ENCODE results near the gene OTUD7B.
"Not testable (repeated sequence)": the region's sequence is repeated elsewhere in the genome, so short reads cannot be mapped to it uniquely, and the experiment has no call there.

OTUD7B gene

GRCh38 chr1:150010393-150011115 is at the start of gene OTUD7B:
TSS of gene OTUD7B (minus strand) at chr1:150010726. CDS start at chr1:149977510, 33,216 bp downstream.
- peak; percentile 87 for DNase-seq (ENCODE audit: low spot score)

DNA sequence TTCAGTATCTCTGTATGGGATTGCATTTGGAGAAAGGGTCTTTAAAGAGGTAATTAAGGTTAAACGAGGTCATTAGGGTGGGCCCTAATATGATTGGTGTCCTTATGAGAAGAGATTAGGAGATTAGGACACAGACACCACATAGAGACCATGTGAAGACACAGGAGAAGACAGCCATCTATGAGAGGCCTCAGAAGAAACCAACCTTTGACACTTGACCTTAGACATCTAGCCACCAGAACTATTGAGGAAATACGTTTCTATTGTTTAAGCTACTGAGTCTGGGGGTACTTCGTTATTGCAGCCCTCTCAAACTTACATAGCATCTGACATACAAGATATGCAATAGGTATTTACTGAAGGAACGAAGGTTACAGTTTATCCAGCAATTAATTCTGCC is 49.7 kb upstream of the OTUD7B start:
- DNase-seq (ENCODE audit: low spot score) = no peak

DNA sequence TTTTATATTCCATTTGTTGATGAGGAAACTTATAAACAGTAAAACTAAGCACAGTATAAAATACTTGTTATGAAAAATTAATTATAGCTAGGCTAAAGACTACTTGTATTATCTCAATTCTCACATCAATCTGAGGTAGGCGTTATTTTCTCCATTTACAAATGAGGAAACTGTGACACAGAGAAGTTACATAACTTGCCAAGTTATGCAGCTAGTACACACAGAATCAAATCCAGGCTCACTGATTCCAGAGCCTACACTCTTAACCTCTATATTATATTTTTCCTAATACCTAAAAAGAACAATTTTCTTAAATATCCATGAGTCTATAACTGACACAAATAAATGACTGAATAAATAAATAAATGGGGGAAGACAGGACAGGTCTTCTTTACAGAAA is 45.9 kb upstream of the OTUD7B start:
- no peak for DNase-seq (ENCODE audit: low spot score)

DNA sequence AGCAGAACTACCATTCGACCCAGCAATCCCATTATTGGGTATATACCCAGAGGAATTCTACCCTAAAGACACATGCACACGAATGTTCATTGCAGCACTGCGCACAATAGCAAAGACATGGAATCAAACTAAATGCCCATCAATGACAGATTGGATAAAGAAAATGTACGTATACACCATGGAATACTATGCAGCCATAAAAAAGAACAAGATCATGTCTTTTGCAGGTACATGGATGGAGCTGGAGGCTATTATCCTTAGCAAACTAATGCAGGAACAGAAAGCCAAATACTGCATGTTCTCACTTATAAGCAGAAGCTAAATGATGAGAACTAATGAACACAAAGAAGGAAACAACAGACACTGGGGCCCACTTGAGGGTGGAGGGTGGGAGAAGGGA is 45.0 kb upstream of the OTUD7B start:
- DNase-seq (ENCODE audit: low spot score) = not testable (repeated sequence)

DNA sequence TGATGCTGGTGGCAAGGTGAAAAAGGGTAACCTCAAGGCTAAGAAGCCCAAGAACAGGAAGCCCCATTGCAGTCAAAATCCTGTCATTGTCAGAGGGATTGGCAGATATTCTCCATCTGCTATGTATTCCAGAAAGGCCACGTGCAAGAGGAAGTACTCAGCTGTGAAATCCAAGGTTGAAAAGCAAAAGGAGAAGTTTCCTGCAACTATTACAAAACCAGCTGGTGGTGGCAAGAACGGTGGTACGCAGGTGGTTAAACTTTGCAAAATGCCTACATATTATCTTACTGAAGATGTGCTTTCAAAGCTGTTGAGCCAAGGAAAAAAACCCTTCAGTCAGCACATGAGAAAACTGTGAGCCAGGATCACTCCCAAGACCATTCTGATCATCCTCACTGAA is 43.4 kb upstream of the OTUD7B start:
- no peak for DNase-seq (ENCODE audit: low spot score)

DNA sequence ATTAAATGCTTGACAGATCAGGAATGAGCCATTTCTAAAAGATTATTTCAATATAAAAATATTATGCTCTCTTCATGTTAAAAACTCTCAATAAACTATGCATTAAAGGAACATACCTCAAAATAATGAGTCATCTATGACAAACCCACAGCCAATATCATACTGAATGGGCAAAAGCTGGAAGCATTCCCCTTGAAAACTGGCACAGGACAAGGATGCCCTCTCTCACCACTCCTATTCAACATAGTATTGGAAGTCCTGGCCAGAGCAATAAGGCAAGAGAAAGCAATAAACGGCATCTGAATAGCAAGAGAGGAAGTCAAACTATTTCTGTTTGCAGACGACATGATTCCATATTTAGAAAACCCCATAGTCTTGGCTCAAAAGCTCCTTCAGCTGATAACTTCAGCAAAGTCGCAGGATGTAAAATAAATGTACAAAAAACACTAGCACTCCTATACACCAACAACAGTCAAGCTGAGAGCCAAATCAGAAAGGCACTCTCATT is 41.4 kb upstream of the OTUD7B start:
- not testable (repeated sequence) for DNase-seq (ENCODE audit: low spot score)

- DNase-seq (ENCODE audit: low spot score) = no peak
Observed at GRCh38 chr1:150051089-150051373, 40.5 kb upstream of the OTUD7B start.

DNA sequence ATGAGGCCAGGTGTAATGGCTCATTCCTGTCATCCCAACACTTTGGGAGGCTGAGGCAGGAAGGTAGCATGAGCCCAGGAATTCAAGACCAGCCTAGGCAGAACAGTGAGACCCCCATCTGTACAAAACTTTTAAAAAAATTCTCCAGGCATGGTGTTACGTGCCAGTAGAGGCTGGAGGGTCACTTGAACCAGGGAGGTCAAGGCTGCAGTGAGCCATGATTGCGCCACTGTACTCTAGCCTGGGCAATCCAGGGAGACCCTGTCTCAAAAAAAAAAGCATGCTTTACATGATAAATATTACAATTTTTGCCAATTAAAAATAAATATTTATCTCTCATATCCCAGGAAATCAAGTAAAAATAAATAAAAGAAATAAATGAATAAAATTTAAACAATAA is 39.4 kb upstream of the OTUD7B start:
- DNase-seq (ENCODE audit: low spot score) = no peak

- no peak for DNase-seq (ENCODE audit: low spot score)
Observed at GRCh38 chr1:150034336-150034735, 23.8 kb upstream of the OTUD7B start.

- no peak for DNase-seq (ENCODE audit: low spot score)
Observed at GRCh38 chr1:150028322-150028721, 17.8 kb upstream of the OTUD7B start.

- no peak for DNase-seq (ENCODE audit: low spot score)
Observed at GRCh38 chr1:150024156-150024555, 13.6 kb upstream of the OTUD7B start.

GRCh38 chr1:150022357-150022756 is 11.8 kb upstream of the OTUD7B start:
- DNase-seq (ENCODE audit: low spot score) = peak; percentile 71

- DNase-seq (ENCODE audit: low spot score) = peak; percentile 76
Observed at GRCh38 chr1:150021191-150021694, 10.7 kb upstream of the OTUD7B start.

GRCh38 chr1:150020711-150021110 is 10.2 kb upstream of the OTUD7B start:
- DNase-seq (ENCODE audit: low spot score) = no peak

GRCh38 chr1:150018165-150018564 is 7.6 kb upstream of the OTUD7B start:
- no peak for DNase-seq (ENCODE audit: low spot score)

- DNase-seq (ENCODE audit: low spot score) = no peak
Observed at GRCh38 chr1:150017206-150017750, 6.8 kb upstream of the OTUD7B start.

DNA sequence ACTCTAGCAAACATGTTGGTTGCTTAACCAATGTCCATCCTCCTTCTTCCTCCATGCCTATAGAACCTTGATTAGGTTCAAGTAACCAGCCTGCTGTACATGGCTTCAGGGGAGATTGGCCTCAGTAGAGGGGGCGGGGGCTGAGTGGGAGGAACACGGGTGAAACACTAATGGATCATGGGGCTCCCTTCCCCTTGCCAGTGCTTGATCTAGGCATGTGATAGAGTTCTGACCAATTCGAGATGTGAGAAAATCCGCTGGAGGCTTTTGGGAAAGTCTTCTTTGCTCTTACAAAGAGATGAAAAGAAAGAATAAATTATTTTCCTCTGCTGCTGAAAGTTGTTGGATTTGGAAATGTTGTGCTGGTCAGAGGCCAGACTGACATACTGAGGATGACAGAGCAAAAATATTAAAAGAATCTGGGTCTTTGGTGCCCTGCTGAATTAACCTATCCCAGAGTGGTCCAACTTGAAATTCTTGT is 5.2 kb upstream of the OTUD7B start:
- DNase-seq (ENCODE audit: low spot score) = no peak

DNA sequence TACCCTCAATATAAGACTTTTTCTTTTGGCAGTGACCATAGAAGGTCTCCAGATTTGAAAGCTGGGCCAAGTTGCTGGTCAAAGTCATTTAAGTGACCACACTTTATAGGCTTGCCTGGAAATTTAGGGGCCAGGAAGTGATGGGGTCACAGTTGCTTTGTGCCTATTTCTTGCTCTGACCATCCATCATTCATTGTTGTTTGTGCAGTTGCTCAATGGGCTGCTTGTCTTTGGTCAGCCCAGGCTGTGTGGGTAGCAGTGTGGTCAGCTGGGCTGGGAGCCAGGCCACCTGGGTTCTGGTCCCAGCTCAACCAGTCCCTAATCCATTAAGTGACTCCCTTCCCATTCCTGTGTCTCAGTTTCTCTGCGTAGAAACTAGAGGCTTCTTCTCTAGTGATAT is 2.1 kb upstream of the OTUD7B start:
- no peak for DNase-seq (ENCODE audit: low spot score)

- peak; percentile 69 for DNase-seq (ENCODE audit: low spot score)
Observed at GRCh38 chr1:150009604-150010392, 728 bp downstream of the OTUD7B start.

- DNase-seq (ENCODE audit: low spot score) = no peak
Observed at GRCh38 chr1:150008699-150009098, 1.8 kb downstream of the OTUD7B start.

GRCh38 chr1:150006881-150007421 is 3.6 kb downstream of the OTUD7B start:
- DNase-seq (ENCODE audit: low spot score) = no peak

GRCh38 chr1:150005606-150006005 is 4.9 kb downstream of the OTUD7B start:
- DNase-seq (ENCODE audit: low spot score) = no peak

DNA sequence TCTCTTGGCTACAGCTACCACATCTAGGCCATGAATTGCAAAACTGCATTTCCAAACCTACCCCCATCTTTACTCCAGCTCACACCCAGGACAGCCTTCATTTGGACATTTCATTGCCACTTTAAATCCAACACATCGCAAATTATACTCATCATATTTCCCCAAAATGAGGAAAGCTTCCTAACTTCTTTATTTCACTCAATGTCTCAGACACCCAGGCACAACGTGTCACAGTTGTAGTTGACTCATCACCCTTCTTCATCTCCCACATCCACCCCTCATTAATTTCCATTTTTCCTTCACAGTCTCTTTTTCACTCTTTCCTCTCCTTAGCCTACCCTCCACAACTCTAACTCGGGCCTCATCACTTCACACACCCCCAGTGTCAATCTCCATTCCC is 6.7 kb downstream of the OTUD7B start:
- no peak for DNase-seq (ENCODE audit: low spot score)

Measured in SW480 (cell line).